Ramos (cell line): ENCODE results near the gene NOTUM.

ENCODE experiments used
- in situ Hi-C: fragments of 300-500 bp; cut with MboI; formaldehyde crosslinking; loops from one replicate; pipeline ENCODE4 v1.14.3; 2022; ENCODE audit warnings: low sequenced_read_pairs; ENCODE audit not compliant: unreplicated experiment

NOTUM gene

DNA sequence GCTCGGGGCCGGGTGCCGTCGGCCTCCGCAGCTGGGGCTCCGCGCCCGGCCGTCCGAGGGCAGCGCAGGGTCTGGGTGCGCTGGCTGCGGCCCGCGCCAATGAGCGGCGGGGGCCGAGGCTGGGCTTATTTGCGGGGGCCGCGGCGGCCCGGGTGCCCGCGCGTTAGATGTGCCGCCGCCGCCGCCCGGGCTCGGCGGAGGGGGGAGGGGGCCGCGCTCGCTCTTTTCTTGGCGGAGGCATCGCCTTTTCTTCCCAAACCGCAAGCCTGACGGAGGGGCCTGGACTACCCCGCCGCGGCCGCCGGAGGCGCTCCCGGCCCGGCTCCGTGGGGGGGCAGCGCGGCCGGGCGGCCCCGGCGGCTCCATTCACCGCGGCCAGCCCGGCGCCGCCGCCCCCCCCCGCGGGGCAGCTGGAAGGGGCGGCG is at the start of gene NOTUM:
Gene NOTUM (minus strand): TSS at position 101 of the 425 bp plus-strand sequence. CDS start 278 bp downstream, outside the sequence.
- in situ Hi-C loops: no loop called here

DNA sequence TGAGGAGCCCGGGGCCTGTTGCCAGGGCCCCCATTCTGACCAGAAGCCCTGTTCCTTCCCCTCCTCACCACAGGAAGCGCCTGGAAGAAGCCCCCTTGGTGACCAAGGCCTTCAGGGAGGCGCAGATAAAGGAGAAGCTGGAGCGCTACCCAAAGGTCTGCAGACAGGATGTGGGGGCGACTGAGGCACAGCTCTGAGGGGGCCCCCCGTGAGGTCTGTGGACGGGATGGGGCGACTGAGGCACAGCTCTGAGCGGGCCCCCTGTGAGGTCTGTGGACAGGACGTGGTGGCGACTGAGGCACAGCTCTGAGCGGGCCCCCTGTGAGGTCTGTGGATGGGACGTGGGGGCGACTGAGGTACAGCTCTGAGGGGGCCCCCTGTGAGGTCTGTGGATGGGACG is 48.4 kb upstream of the NOTUM start:
- in situ Hi-C loops: no loop called here

DNA sequence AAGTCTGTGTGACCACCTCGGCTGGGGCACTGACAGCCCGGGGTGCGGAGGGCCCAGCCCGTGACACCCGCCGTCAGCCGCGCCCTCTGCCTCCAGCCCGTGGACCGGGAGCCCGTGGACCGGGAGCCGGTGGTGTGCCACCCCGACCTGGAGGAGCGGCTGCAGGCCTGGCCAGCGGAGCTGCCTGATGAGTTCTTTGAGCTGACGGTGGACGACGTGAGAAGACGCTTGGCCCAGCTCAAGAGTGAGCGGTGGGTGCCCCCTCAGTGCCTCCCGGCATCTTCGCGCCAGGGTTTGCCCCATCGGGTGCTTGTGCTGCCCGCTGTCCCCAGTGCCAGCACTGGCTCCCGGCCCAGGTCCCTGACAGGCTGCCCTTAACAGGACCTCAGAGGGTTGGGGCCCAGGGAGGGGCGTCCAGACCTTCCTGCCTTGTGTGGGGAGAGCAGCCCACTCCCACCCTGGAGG is 48.0 kb upstream of the NOTUM start:
- in situ Hi-C loops: no loop called here

DNA sequence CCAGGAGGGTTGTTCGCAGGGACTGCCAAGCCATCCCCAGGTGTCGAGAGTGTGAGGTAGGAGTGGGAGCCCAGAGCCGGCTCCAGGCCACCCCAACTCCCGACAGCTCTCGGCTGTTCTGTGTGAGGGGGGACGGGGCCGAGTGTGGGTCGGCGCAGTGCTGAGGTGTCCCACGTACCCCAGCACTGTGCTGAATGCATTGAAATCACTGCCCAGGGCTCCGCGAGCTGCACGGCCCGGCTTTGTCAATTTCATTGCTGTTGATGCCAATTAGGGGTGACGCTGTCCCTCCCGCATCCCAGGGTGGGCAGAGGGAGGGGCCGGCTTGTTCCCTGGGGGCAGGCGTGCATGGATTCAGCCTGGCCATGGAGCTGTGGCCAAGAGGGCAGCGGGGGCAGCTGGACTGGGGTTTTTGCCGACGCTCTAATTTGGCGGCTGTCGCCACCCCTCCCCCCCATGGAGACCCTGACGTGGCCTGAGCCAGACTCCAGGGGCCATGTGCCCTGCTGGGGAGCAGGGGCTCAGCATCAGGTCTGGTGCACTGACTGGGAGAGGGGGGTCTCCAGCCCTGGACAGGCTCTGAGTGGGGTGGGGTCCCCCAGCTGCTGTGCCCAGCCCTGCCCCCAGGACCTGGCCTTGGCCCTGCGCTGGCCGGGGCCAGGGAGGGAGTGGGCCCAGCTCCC is 47.4 kb upstream of the NOTUM start:
- in situ Hi-C loops: no loop called here

DNA sequence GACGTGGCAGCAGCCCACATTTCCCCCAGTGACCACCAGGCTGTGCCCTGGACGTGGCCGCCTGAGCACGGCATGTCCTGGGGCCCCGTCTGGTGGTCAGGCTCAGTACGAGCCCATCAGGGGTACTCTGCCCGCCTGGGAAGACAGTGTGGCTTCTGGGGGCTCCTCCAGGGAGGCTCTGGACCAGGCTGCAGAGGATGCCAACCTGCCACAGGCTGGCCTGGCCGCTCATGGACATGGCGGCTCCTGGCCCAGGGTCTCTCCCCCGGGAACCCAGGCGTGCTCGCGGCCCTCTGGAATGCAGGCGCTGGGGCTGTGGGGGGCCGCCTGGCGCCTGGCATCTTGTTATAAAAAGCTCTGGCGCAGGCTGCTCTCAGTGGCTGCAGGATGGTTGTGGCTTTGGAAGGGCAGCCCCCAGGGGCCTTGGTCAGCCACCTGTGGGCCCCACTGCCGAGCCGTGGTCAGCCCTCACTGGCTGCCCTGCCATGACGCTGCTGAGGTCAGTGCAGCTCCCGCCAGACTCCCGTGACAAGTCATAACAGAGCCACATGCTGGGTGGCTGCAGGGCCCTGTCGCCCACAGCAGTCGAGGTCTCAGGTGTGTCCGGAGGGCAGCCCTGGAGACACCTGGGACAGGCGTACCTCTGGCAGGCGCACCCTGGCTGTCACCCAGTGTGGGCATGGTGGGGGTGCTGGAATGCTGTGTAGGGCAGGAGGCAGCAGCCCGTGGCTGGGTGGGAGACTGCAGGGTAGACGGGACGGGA is 46.7 kb upstream of the NOTUM start:
- in situ Hi-C loops: no loop called here

DNA sequence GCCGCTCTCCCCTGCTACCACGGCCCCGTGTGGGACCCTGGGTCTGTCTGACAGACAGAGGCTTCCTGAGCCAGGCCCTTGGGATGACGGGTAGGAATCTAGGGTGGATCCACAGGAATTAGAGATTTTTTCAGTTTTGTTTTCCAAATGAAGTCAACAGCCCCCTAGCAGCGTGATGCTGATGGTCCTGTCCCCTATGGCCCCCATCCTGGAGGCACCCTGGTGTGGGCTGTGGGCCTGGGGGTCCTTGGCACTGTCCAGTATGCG is 46.2 kb upstream of the NOTUM start:
- in situ Hi-C loops: no loop called here

DNA sequence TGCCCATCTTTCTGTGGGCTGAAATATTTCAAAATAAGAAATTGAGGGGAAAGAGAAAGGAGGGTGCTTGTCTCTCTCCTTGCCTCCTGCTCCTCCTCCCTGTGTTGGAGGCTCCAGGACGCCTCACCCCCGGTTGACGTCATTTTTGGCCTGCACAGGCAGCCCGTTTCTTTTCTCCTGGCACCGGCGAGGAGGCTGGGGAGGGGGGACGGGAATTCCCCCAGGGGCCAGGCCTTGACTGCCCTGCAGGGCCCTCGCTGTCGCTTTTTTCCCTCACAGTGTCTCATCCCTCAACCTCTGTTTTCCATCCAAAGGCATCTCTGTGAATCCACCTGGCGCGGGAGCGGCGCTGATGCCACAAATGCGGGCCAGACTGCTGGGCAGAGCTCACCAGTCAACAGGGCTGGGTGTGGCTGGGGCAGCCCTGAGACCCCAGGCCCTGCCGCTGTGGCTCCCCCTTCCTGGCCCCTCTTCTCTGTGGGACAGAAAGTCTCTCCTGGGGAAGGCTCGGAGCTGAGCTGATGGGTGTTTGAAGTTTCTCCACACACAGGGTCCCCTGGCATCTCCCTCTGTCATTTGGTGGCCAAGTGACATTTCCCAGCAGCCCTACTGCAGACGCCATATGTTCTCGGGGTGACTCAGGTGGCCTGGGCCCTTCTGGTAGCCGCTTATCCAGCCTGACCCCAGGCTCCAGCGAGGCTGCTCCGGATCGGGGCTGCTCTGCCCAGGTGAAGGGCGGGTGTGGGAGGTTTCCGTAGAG is 45.7 kb upstream of the NOTUM start:
- in situ Hi-C loops: no loop called here

DNA sequence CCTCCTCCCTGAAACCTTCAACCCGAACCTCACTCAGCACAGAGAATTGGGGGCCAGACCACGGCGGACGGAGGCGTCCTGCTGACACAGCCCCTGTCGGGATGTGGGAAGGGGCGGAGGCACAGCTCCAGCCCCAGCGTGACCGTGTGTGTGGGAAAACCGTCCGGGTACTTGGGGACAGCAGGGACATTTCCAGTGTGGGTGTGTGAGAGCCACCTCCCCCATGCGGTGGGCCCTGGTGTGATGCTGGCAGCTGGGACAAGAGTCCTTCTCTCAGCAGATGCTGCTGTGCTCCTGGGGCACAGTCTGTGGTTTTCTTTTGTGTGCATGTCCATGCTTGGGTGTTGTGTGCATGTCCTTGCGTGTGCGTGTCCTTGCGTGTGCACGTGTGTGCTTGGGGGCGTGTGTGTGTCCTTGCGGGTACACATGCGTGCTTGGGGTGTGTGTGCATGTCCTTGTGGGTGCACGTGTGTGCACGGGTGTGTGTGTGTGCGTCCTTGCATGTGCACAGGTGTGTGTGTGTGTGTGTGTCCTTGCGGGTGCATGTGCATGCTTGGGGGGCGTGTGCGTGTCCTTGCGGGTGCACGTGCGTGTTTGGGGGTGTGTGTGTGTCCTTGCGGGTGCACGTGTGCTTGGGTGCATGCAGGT is 44.8 kb upstream of the NOTUM start:
- in situ Hi-C loops: no loop called here

DNA sequence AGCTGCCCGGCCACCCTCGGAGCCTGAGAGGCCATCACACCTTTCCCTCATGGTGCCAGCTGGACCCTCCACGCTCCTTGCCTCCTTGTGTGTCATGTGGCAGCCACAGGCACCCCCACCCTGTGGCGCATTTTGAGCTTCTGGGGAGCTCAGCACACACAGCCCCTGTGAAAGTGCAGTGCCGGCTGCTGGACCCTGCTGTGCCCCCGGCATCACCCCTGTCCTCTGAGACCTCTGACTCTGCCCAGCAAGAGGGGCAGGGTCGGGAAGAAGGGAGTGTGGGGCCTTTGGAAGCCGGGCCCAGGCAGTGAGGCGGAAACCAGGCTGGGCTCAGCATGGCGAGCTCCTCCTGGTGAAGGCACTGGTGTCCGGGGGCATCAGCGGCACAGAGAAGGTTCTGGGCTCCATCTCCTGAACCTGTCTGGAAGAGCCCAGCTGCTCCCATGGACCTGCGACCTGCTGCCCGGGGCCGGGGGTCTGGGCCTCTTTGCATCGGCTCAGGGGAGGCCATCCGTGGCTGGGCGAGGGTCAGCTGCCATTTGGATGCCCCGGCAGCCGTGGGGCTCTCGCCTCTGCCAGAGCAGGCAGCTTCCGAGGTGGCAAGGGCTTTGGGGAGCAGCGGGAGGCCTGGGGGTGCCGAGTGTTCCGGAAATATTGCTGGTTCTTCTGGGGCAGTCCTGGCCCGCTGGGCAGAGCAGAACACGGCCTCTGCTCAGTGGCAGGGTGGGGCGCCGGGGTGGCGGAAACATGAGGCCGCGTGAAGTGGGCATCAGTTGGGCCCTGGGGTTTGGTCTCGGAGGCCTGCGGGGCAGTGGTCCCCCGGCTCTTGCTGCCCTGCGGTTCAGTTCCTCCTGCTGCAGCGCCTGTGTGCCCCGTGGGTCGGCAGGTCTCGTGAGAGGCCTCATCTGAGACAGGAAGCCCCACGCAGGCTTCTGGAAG is 43.8 kb upstream of the NOTUM start:
- in situ Hi-C loops: no loop called here

DNA sequence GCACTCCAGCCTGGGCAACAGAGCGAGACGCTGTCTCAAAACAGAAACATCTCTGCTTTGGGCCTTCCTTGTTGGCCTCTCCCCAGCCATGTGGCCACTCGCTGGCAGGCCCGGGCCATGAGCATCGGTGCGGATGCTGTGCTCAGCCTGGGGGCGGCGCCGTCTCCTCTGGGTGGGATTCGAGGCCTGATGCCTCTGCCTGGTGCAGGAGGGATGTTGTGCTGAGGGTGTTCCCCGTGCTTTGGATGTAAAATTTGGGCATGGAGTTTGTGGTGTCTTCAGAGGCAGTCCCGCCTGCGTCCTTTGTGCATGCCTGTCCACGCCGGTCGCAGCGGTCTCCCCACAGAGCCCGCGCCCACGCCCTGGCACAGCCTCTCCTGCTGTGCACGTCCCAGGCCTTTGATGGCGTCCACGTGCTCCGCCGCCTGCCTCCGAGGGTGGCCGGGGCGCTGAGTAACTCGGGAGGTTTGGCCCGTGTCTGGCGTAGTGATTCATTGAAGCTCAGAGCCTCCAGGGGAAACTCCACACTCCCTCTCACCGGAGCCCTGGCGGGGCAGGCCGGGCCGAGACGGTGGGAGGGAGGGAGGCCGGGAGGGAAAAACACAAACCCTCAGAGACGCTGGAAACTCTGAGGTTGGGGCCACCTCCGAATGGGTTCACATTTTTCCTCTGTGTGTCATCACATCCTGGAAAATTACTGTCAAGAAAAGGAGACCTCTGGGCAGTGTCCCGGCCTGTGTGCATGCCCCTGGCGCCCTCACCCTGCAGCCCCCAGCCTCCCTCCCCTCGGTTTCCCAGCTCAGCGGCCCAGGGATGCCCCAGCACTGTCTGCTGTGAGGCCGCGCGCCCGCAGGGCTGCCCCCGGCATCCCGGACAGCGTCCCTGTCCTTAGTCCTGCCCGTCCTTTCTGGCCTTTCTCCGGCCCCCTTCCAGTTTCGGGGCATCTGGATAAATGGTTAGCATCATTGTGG is 42.7 kb upstream of the NOTUM start:
- in situ Hi-C loops: no loop called here

DNA sequence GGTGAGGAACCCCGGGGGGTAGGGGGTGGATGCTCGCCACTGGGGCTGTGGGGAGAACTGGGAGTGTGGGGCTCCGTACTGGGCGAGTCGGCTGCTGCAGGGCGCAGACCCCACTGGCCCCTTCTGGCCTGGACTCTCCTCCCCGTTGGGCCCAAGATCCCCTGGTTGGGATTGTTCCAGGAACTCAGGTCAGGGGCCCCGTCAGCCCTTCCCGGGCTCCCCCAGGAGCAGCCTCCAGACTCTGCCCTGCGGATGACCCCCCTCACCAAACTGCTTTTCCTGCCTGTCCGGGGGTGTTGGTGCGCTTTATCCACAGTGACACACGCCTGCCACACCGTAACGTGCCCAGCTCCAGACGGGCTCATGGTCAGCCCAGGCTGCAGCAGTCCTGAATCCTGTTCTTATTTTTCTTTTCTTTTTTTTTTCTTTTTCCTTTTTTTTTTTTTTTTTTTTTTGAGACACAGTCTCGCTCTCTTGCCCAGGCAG is 40.6 kb upstream of the NOTUM start:
- in situ Hi-C loops: no loop called here

DNA sequence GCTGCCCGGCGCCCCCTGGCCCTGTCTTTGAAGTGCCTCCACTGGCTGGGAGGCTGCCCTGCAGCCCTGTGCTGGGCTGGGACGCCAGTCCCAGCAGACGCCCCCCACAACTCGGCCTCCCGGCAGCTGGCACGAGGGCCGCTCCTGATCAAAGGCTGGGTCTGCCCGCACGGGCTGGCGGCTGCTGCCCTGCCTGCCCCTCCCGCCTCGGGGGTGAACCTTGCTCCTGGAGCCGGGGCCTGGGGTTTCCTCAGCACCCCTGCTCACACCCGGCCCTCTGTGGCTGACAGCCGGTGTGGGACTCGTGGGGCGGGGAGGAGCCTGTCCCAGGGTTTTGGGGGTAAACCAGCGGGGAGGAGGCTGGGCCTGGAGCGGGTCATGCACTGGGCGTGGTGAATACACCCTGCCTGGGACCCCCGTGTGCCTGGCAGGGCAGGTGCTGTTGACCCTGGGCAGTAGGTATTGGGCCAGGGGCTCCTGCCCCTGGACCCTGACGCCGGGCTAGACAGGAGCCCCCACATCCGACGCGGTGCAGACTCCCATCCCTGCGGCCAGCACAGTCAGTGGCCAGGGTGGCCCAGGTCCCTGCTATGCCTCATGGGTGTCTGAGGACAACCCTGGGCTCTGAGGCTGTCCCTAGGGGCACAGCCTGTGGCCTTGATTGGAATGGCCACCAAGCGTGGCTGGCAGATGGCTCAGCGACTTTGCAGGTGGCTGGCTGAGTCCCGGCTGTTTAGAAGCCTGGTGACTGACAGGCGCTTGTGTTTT is 40.0 kb upstream of the NOTUM start:
- in situ Hi-C loops: no loop called here

DNA sequence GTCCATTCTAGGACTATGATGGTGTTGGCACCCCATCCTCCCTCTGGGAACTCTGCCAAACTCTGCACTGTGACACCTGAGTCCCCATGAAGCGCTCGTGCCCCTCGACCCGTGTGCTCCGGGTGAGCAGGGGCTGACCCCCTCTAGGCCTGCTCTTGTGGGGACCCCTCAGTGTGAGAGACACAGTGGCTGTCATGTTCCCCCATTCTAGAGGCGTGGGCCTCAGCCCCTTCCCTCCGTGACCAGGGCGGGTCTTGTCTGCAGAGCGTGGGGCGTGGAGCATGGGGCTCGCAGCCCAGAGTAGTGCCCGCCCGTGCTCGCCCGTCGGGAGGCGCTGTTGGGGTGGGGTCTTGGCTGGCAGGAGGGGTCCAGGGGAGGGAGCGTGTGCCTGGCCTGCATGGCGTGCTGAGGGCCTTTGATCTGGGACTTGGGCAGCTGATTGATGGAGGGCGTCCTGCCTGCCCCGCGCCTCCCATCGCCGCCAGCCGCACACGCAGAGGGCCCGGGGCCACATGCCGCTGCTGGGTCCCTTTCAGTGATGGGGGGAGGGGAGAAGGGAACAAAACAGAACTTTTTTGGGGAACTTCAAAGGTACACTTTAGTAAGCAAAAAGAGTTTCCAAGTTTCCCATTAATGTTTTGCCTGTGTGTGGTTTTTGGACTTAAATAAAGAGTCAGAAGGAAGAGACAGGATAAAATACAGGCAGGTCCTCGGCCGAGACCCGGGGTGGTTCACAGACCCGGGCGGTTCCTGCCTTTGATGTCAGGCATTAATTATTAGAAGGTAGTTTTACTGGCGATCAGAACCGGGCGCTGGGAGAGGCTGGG is 39.2 kb upstream of the NOTUM start:
- in situ Hi-C loops: no loop called here

DNA sequence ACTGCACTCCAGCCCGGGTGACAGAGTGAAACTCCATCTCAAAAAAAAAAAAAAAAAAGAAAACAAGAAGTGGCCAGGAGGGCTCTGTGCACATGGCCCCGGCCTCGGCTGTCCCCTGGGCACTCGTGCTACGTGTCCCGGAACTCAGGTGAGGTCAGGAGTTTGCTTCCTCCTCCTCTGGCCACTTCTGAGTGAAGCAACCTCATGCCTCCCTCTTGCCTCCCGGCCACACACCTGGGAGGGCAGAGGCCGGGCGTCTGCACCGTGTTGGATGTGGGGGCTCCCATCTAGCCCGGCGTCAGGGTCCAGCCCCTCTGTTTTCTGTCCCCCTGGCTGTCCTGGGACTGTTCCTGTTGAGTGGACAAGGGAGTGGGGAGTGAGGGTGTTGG is 38.6 kb upstream of the NOTUM start:
- in situ Hi-C loops: no loop called here

DNA sequence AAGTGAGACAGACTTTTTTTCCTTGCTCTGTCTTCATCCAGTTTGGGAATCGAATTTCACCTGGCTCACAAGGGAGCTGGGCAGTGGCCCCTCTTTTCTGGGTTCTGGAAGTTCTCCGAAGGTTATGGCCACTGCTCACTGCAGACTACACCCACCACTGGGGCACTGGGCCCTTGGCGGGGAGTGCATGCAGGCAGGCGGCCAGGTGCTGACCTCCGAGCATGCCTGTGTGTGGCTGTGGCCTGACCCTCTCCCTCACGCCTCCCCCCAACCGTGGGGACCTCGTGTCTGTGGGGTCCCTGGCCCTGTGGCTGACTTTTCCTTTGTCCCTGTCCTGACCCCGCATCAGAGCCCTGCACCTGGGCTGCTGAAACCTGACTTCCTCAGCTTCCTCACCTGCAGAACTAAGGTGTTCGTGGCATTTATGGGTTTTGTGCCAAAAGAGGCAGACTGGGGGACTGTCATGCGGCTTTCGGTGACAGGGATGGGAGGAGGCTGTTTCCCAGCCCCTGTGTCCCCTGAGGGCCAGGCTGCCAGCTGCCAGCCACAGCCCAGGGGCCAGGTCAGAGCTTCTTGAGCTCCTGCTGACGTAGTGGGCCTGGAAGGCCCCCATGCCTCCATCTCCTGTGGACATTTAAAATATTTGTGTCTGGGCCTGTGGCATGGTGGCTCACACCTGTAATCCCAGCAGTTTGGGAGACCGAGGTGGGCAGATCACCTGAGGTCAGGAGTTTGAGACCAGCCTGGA is 37.9 kb upstream of the NOTUM start:
- in situ Hi-C loops: no loop called here

DNA sequence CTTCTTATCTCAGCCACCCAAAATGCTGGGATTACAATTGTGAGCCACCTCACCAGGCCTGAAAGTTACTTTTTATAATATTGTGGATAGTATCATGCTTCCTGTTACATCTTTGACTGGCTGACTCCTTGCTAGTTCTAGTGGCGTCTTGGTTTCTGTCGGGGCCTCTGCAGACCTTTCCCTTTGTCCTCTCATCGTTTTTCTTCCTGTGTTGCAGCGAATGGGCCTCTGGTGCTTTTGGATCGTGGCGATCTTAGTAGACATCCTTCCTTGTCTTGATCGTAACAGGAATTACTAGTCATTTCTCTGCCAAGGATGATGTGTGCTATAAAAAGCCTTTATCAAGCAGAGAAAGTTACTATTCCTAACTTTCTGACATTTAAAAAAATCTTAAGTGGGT is 37.2 kb upstream of the NOTUM start:
- in situ Hi-C loops: no loop called here
